Stimulated activated effector memory CD8-positive, alpha-beta T cell treated with anti-CD3 and anti-CD28 coated beads, Interleukin-12 subunit alpha, Interleukin-12 subunit beta, amount 100 ng/mL, for 72 hours (primary cell): Measurements from ENCODE around the gene TAGAP.
A peak's percentile ranks its signal among the peaks of the same experiment; 100 is the strongest.

ENCODE experiments used
- ATAC-seq: fragments of 150-1000 bp; cut with Tn5 transposase; 2 replicates; pipeline ENCODE4 v1.10.0; 2021
- DNase-seq, 2 donors: peaks; one replicate each; pipeline ENCODE4 v3.0.0; 2021 to 2022; ENCODE audit warnings: low spot score in 2 of 2
- H3K27ac Mint-ChIP-seq: one replicate; pipeline ENCODE4 v1.8.0; 2022; ENCODE audit warnings: mild to moderate bottlenecking, mixed read lengths
- H3K36me3 Mint-ChIP-seq: one replicate; pipeline ENCODE4 v1.8.0; 2022; ENCODE audit warnings: mild to moderate bottlenecking, mixed read lengths
- H3K4me1 Mint-ChIP-seq: one replicate; pipeline ENCODE4 v1.8.0; 2022; ENCODE audit warnings: mixed read lengths
- H3K4me3 Mint-ChIP-seq: one replicate; pipeline ENCODE4 v1.8.0; 2022; ENCODE audit warnings: mild to moderate bottlenecking, mixed read lengths
- H3K9me3 Mint-ChIP-seq: one replicate; pipeline ENCODE4 v1.8.0; 2022; ENCODE audit warnings: mixed read lengths

Gene TAGAP

GRCh38 chr6:159077123-159077522, 32.3 kb upstream of the TAGAP start:
- Mint-ChIP-seq H3K36me3 (peaks cover 5% of the 10 kb centered on the region), H3K4me1 (peaks cover 69% of the 10 kb centered on the region), H3K4me3 (peak overlapping the region; percentile 67), H3K27ac (peak overlapping the region; percentile 91), H3K9me3 (no peaks in the 10 kb centered on the region)
- ATAC-seq (peak; percentile 89), DNase-seq (peak; percentile 35 to 76)

GRCh38 chr6:159075506-159076228, 30.9 kb upstream of the TAGAP start:
- Mint-ChIP-seq H3K36me3 (peaks cover 5% of the 10 kb centered on the region), H3K4me1 (peaks cover 76% of the 10 kb centered on the region), H3K4me3 (peak overlapping the region; percentile 67), H3K9me3 (no peaks in the 10 kb centered on the region), H3K27ac (no peak overlapping the region)
- peak in 1 of 2 donors; percentile 40 for DNase-seq
- no peak for ATAC-seq

GRCh38 chr6:159074876-159075275, 30.1 kb upstream of the TAGAP start:
- ATAC-seq (no peak), DNase-seq (peak in 1 of 2 donors; percentile 7)
- Mint-ChIP-seq H3K4me1 (peaks cover 68% of the 10 kb centered on the region), H3K4me3 (no peak overlapping the region), H3K27ac (no peak overlapping the region), H3K9me3 (no peaks in the 10 kb centered on the region), H3K36me3 (peaks cover 5% of the 10 kb centered on the region)

- Mint-ChIP-seq H3K36me3 (peaks cover 5% of the 10 kb centered on the region), H3K27ac (no peak overlapping the region), H3K9me3 (no peaks in the 10 kb centered on the region), H3K4me1 (peaks cover 61% of the 10 kb centered on the region), H3K4me3 (no peak overlapping the region)
- DNase-seq (peak in 1 of 2 donors; percentile 30), ATAC-seq (no peak)
These were observed 29.4 kb upstream of the TAGAP start for GRCh38 chr6:159074120-159074684.

- peaks cover 55% of the 10 kb centered on the region for H3K4me1 Mint-ChIP-seq
- DNase-seq (peak in 1 of 2 donors; percentile 46), ATAC-seq (peak; percentile 70)
- H3K9me3 Mint-ChIP-seq = no peaks in the 10 kb centered on the region
- H3K4me3 Mint-ChIP-seq = no peak overlapping the region
- no peak overlapping the region for H3K27ac Mint-ChIP-seq
- H3K36me3 Mint-ChIP-seq = peaks cover under 1% of the 10 kb centered on the region
These were observed 27.3 kb upstream of the TAGAP start for GRCh38 chr6:159071843-159072769.

- DNase-seq (peak in 1 of 2 donors; percentile 29), ATAC-seq (no peak)
- H3K9me3 Mint-ChIP-seq = no peaks in the 10 kb centered on the region
- H3K36me3 Mint-ChIP-seq = no peaks in the 10 kb centered on the region
- H3K27ac Mint-ChIP-seq = no peak overlapping the region
- peaks cover 59% of the 10 kb centered on the region for H3K4me1 Mint-ChIP-seq
- no peak overlapping the region for H3K4me3 Mint-ChIP-seq
These were observed 24.2 kb upstream of the TAGAP start for GRCh38 chr6:159068904-159069578.

- no peaks in the 10 kb centered on the region for H3K9me3 Mint-ChIP-seq
- peaks cover 66% of the 10 kb centered on the region for H3K4me1 Mint-ChIP-seq
- H3K36me3 Mint-ChIP-seq = peaks cover 6% of the 10 kb centered on the region
- H3K4me3 Mint-ChIP-seq = no peak overlapping the region
- H3K27ac Mint-ChIP-seq = peak overlapping the region; percentile 10
- peak in 1 of 2 donors; percentile 53 for DNase-seq
- ATAC-seq = peak; percentile 57
These were observed 22.5 kb upstream of the TAGAP start for GRCh38 chr6:159067334-159067733.

- Mint-ChIP-seq H3K4me1 (peaks cover 66% of the 10 kb centered on the region), H3K9me3 (no peaks in the 10 kb centered on the region), H3K27ac (no peak overlapping the region), H3K36me3 (peaks cover 6% of the 10 kb centered on the region), H3K4me3 (no peak overlapping the region)
- ATAC-seq = no peak
- peak in 1 of 2 donors; percentile 41 for DNase-seq
These were observed 21.7 kb upstream of the TAGAP start for GRCh38 chr6:159066483-159066882.

GRCh38 chr6:159065759-159066329, 21.1 kb upstream of the TAGAP start:
- H3K4me3 Mint-ChIP-seq = no peak overlapping the region
- ATAC-seq = no peak
- no peaks in the 10 kb centered on the region for H3K9me3 Mint-ChIP-seq
- H3K4me1 Mint-ChIP-seq = peaks cover 72% of the 10 kb centered on the region
- peaks cover 6% of the 10 kb centered on the region for H3K36me3 Mint-ChIP-seq
- peak in 1 of 2 donors; percentile 38 for DNase-seq
- peak overlapping the region; percentile 43 for H3K27ac Mint-ChIP-seq

- Mint-ChIP-seq H3K9me3 (no peaks in the 10 kb centered on the region), H3K4me3 (peak overlapping the region; percentile 45), H3K36me3 (peaks cover 6% of the 10 kb centered on the region), H3K27ac (peak overlapping the region; percentile 56), H3K4me1 (peaks cover 79% of the 10 kb centered on the region)
- ATAC-seq (no peak), DNase-seq (peak in 1 of 2 donors; percentile 45)
These were observed 20.3 kb upstream of the TAGAP start for GRCh38 chr6:159065091-159065490.

GRCh38 chr6:159064477-159064876, 19.7 kb upstream of the TAGAP start:
- H3K9me3 Mint-ChIP-seq = no peaks in the 10 kb centered on the region
- DNase-seq (peak in 1 of 2 donors; percentile 48), ATAC-seq (no peak)
- peak overlapping the region; percentile 45 for H3K4me3 Mint-ChIP-seq
- H3K36me3 Mint-ChIP-seq = peaks cover 6% of the 10 kb centered on the region
- peak overlapping the region; percentile 56 for H3K27ac Mint-ChIP-seq
- peaks cover 85% of the 10 kb centered on the region for H3K4me1 Mint-ChIP-seq

GRCh38 chr6:159063549-159063948, 18.8 kb upstream of the TAGAP start:
- Mint-ChIP-seq H3K27ac (peak overlapping the region; percentile 87), H3K36me3 (peaks cover 6% of the 10 kb centered on the region), H3K9me3 (no peaks in the 10 kb centered on the region), H3K4me1 (peaks cover 88% of the 10 kb centered on the region), H3K4me3 (peak overlapping the region; percentile 45)
- DNase-seq (peak in 1 of 2 donors; percentile 49), ATAC-seq (no peak)

- H3K36me3 Mint-ChIP-seq = peaks cover 6% of the 10 kb centered on the region
- H3K4me1 Mint-ChIP-seq = peaks cover 83% of the 10 kb centered on the region
- H3K9me3 Mint-ChIP-seq = no peaks in the 10 kb centered on the region
- no peak for DNase-seq
- peak overlapping the region; percentile 87 for H3K27ac Mint-ChIP-seq
- H3K4me3 Mint-ChIP-seq = peak overlapping the region; percentile 45
- ATAC-seq = peak; percentile 8
These were observed 18.2 kb upstream of the TAGAP start for GRCh38 chr6:159062976-159063375.

GRCh38 chr6:159062564-159062945, 17.8 kb upstream of the TAGAP start:
- DNase-seq = peak in 1 of 2 donors; percentile 76
- peak; percentile 85 for ATAC-seq
- Mint-ChIP-seq H3K9me3 (no peaks in the 10 kb centered on the region), H3K4me1 (peaks cover 83% of the 10 kb centered on the region), H3K4me3 (peak overlapping the region; percentile 45), H3K36me3 (peaks cover 6% of the 10 kb centered on the region), H3K27ac (peak overlapping the region; percentile 87)
